GM13976 (cell line): ENCODE results near the gene EGFLAM.

Experiments used
- DNase-seq: peaks from one replicate; pipeline ENCODE4 v3.0.0; 2012; ENCODE audit warnings: low spot score
- CTCF ChIP-seq: IDR thresholded peaks from 2 replicates; pipeline ENCODE4 v1.5.1; 2012; ENCODE audit warnings: borderline replicate concordance, mild to moderate bottlenecking; ENCODE audit not compliant: insufficient read depth; ENCODE audit errors: extremely low read depth, missing control alignments, control extremely low read depth
- in situ Hi-C: fragments of 300-500 bp; cut with MboI; formaldehyde crosslinking; loops from one replicate; pipeline ENCODE4 v1.12.0; 2022; ENCODE audit warnings: low sequenced_read_pairs, mixed read lengths, inconsistent platforms; ENCODE audit not compliant: unreplicated experiment

The EGFLAM gene

GRCh38 chr5:38344891-38345290, 86.5 kb downstream of the EGFLAM start:
- no peak for TF ChIP-seq CTCF
- in situ Hi-C loops = no loop called here
- DNase-seq = no peak

DNA sequence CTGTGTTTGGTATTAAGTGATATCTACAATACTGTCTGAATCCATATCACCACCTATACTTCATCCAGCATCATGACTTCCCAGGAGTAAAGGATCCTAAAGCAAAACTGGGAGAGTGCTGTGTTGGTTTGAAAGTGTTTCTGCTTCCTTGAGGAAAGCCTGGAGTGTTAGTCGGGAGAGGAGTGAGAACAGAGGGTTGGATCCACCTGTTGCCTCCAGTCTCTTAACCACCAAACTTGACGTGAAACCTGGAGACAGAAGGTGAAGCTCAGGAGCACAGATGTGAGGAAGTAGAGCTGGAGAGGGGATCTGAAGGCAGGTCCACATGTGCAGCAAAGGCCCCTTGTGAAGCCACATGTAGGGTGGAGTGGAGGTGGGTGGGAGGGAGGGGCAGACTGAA, 88.2 kb downstream of the EGFLAM start:
- DNase-seq = no peak
- TF ChIP-seq CTCF = no peak
- in situ Hi-C loops = no loop called here

GRCh38 chr5:38347040-38347763, 88.8 kb downstream of the EGFLAM start:
- DNase-seq = no peak
- in situ Hi-C loops = no loop called here
- TF ChIP-seq CTCF = no peak

- TF ChIP-seq CTCF = no peak
- in situ Hi-C loops = no loop called here
- DNase-seq = no peak
These were observed 89.5 kb downstream of the EGFLAM start for GRCh38 chr5:38347896-38348295.

GRCh38 chr5:38360323-38361061, 102.1 kb downstream of the EGFLAM start:
- DNase-seq = no peak
- TF ChIP-seq CTCF = no peak
- in situ Hi-C loops = no loop called here

GRCh38 chr5:38362713-38363112, 104.4 kb downstream of the EGFLAM start:
- no peak for TF ChIP-seq CTCF
- in situ Hi-C loops = no loop called here
- no peak for DNase-seq
